NCI-H2081 (cell line): ENCODE measurements around the gene VAMP1.
"Not testable (repeated sequence)": the region's sequence is repeated elsewhere in the genome, so short reads cannot be mapped to it uniquely, and the experiment has no call there.

Experiments used
- DNase-seq, 2 experiments: peaks; one replicate each; lab custom pipeline; 2025; lab: John Stamatoyannopoulos, UW

The VAMP1 gene

DNA sequence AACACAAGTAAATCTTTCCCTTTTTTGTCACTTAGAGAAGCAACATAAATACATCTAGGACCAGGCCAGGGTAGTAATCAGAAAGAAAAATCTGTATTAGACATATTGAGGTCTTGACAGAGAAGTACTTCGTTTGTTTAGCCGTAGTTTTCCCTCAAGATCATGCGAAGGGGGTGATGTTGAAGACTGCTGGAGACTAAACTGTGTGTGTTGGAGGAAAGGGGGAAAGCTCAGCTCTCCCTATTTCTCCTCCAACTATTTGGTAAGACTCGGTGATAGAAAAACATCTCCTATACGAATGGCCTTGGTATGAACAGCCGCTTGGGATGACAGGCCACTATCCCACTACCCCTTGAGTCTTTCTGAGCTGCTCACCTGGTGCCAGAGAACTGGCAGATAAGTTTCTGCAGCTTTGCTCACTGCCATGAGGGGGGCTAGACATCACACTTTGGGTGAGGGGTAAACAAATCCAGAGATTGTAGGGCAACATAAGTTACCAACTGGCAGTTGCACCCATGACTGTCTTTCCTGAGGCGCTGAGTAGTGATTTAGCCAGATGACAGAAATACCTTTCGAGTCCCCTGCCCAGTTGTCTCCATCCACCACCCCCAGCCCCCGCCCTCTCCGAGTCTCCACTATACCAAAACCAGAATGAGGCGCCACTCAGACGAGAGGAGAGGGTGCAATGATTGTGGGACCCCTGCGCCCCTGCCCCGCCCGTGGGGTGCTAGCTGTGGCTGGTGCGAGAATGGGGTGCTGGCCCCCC lies 685 bp downstream of the VAMP1 start:
- DNase-seq: no peak

DNA sequence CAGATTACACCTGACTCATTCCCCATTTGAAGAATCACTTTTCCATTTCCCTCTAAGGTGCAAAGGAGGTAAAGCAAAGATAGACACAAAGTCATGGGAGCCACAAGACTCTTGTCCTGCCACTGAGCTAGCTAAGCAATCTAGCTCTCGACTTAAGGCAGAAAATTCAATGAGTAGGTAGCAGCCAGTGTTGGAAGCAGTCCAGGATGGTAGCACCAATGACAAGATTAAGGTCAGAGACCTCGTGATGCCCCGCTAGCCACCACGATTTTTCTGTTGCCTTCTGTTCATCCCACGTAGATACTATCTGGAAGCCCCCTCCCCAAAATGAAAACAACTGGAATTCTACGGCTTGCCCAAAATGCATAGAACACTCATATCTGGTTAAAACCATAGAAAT lies 1.4 kb downstream of the VAMP1 start:
- no peak for DNase-seq

DNA sequence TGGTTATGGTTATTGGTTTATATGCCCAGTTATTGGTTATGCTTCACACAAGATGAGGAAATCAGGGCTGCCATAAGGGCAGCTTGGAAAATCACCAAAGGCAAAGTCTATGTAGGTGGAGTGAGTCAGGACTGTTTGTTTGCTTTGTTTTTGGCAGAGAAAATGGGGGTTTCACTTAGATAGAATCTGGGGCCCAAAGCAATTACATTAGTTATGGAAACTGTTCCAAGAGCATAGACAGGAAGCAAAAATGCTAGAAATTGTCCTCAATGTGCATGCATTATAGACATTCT lies 2.2 kb downstream of the VAMP1 start:
- DNase-seq: no peak

DNA sequence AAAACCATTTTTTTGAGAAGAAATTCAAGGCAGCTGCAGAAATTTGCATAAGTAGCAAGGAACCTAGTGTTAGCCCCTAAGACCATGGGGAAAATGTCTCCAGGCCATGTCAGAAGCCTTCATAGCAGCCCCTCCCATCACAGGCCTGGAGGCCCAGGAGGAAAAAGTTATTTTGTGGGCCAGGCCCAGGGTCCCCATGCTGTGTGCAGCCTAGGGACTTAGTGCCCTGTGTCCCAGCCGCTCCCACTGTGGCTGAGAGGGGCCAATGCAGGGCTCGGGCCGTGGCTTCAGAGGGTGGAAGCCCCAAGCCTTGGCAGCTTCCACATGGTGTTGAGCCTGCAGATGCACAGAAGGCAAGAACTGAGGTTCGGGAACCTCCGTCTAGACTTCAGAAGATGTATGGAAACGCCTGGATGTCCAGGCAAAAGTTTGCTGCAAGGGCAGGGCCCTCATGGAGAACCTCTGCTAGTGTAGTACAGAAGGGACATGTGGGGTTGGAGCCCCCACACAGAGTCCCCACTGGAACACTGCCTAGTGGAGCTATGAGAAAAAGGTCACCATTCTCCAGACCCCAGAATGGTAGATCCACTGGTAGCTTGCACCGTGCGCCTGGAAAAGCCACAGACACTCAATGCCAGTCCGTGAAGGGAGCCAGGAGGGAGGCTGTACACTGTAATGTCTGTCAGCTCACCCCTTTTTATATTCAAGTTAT lies 2.8 kb downstream of the VAMP1 start:
- not testable (repeated sequence) for DNase-seq

DNA sequence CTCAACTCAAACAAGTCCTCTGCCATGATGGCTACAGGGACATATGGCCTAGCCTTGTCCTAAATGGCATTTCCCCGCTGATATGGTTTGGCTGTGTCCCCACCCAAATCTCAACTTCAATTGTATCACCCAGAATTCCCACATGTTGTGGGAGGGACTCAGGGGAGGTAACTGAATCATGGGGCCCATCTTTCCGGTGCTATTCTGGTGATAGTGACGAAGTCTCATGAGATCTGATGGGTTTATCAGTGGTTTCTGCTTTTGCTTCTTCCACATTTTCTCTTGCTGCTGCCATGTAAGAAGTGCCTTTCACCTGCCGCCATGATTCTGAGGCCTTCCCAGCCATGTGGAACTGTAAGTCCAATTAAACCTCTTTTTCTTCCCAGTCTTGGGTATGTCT lies 3.7 kb downstream of the VAMP1 start:
- DNase-seq: not testable (repeated sequence)

DNA sequence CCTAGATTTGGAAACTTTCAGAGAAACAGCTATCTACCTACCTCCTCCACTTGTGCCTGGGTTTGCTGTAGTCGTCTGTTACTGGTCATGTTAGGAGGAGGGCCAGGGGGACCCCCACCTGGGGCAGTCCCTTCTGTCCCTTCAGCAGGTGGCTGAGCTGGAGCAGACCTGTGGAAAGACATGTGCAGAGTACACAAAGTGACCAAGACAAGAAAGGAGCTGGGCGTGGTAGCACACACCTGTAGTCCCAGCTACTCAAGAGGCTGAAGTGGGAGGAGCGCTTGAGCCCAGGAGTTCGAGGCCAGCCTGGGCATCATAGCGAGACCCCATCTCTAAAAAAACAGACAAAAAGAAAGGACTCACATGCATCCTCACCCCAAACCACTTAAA lies 4.3 kb downstream of the VAMP1 start:
- no peak for DNase-seq

DNA sequence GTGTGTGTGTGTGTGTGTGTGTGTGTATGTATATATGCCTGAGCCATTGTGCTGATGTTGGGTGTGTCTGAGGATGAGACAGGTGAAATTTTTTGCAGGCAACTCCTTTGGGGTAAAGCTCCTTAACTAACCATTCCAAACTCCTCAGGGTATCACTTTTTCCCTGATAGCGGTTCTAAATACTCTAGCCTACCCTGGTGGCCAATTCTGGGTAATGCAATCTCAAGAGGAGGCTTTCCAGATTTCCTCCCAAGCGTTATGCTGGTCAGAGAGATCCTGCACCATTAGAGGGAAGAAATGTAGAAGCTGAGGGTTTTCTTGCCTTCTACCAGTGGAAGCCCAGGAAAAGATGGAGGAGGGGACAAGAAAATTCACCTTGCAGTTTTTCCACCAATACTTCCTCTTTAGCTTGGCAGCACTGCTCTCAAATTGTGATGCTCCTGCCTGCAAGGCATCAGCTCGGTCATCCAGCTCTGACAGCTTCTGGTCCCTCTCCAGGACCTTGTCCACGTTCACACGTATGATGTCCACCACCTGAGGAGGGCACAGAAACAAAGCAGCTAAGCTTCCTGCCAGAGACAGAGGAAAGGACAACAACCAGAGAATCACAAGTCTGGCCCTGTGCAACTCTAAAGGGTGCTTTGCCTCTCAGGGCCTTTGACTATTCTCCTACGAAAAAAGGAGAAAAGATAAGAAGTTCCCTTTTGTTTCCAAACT lies 4.9 kb downstream of the VAMP1 start:
- DNase-seq: peak; percentile 59 to 67

DNA sequence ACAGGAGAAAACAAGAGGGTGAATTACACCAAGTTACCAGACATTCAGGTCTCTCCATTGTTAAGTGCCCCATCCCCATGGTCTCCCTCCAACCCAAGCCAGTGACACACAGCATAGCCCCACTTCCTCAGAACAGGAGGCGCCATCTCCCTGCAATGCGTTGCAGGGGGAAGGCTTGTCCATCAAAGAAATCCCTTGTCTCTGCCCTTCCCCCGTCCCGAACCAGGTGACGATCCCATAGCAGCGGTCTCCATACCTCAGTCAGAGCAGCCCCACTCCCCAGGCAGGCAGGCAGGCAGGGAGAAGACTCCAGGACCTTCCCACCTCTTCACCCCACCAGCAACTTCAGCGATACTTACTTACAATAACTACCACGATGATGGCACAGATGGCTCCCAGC lies 5.9 kb downstream of the VAMP1 start:
- DNase-seq: no peak

DNA sequence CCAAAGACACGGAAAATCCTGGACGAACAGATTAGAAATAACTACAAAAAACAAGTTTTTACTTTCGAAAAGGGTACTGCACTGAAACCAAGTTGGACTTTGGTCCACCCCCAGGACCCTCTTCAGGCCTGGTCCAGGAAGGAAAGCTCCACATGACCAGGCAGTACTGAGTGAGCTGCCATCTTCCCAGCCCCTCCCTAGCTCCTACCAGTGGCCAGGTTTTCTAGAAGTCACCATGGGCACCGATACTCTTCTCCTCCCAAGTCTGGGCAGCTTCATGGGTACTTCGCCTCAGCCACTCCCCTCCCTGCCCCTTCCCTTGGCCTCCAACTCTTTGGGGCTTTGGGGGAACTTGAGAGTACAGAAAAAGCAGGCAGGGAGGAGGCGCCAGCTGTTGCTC lies 6.6 kb downstream of the VAMP1 start:
- DNase-seq: no peak

DNA sequence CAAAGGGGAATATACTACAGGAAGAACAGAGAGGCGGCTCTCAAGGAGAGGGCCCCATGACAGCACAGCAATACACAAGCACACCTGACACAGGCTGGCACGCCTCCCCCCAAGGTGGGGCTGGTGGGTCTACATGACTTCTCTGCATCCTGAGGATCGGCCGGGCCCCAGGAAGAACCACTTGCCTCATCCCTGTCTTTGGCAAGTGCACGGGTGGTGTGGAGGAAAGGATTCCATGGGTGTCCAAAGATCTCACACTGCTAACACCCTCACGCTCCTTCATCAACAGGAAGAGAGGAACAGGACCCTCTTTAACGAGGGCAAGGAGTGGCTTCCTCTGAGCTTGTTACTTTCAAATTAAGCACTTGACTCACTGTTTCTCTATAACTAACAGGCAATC lies 7.3 kb downstream of the VAMP1 start:
- DNase-seq: no peak

DNA sequence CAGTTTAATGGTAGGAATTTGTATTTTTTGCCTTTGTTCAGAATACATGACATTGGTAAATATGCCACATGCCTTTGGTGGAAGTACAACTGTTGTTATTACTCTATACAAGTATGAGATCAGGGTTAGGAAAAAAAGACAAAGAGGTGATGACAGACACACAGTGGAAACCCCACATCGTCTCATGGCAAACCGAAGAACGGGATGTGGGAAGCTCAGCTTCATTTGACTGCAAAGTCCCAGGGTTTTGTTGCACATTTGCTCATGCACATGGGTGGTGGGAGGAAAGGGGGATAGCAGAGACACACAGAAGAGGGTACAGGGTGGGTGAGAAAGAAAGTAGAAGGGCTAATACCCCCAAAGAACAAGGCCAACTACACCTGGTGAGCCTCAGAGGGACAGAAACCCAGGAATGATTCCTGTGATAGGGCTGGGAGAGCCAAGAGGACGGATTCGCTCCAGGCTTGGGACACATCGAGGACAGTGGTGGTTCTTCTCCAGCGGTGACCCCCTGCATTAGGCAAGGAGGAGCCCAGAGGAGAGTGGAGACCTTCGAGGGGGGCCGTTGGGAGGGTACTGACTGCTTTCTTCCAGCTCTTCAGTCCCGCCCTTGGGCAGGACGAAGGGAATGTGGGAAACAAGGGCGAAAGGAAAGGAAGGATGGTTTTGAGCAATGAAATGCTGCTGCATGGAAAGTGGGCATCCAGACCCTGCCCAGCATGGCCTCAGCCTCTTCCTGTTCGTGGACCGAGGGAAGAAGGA lies 8.1 kb downstream of the VAMP1 start:
- DNase-seq: no peak

DNA sequence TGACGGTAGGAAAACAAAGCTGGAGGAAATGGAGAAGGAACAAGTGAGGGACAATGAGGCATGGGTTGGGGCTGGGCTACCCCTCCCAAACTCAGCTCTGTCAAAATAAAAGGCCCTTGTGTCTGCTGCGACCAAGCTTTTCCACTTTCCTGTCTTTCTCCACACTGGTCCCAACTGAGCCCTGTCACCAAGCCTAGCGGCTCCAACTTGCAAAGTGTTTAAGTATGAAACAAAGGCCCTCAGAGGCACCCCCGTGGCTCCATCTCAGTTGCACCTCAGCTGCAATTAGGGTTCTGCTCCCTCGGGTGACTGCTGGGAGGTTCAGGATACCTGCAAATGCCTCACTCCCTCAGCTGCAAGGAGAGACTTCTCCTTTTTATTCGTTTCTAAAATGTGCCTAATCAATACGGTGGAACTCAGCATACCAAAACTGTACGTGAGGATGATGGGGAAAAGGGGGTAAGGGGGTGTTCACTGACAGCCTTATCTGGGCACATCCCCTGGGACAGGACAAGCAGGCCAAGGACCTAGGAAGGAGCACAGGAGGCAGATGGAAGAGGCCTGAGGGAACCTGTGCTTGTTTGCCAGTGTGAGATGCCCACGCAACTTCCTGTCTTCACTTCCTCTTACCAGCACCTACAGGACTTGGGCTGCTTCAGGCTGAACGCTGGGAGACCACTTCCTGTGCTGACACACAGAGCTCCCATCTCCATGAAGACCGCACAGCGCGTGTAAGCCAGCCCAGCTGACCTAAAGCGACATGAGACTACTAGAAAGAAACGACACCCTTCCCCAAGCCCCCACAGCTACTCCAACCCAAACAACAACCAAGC lies 8.9 kb downstream of the VAMP1 start:
- DNase-seq: no peak

DNA sequence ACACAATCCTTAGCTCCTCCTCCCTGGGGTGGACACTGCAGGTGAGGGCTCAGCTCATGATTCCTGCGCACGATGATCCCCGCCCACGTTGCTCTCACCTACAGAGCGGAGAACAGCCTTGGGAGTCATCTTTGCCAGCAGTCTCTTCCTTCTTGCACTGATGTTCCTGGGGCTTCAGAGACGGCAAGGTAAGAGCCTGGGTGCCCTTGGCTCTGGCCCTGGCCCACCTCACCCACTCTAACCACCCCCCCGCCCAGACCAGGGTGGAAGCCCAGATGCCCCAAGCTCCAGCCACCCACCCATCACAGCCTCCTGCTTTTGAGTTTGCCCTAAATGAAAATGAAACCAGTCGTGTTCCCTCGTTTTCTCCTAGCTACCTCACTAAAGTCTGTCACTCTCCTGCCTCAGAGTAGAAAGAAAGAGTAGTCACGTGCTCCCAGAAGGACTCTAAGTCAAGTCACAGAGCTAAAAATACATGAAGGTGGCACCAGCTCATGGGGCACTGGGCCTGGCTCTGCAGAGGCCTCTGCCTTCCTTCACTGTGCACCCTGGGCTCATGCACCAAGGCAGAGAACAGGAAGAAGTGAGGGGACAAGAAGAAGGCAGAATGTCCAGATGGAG lies 9.6 kb downstream of the VAMP1 start:
- DNase-seq: no peak

DNA sequence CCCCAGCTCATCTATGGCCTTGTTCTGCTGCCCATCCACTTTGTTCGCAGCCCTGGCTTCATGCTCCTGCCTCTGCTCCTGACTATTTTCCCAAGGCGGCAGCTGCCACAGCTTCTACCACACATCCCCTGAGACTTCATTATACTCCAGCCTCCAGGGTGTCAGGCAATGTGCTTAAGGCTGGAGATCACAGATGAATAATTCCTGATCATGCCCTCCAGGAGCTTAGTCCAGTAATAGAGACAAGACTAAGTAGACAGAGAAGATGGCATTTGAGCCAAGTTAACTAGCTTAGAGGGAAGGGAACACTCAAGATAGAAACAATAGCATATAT lies 11.5 kb downstream of the VAMP1 start:
- DNase-seq: no peak

DNA sequence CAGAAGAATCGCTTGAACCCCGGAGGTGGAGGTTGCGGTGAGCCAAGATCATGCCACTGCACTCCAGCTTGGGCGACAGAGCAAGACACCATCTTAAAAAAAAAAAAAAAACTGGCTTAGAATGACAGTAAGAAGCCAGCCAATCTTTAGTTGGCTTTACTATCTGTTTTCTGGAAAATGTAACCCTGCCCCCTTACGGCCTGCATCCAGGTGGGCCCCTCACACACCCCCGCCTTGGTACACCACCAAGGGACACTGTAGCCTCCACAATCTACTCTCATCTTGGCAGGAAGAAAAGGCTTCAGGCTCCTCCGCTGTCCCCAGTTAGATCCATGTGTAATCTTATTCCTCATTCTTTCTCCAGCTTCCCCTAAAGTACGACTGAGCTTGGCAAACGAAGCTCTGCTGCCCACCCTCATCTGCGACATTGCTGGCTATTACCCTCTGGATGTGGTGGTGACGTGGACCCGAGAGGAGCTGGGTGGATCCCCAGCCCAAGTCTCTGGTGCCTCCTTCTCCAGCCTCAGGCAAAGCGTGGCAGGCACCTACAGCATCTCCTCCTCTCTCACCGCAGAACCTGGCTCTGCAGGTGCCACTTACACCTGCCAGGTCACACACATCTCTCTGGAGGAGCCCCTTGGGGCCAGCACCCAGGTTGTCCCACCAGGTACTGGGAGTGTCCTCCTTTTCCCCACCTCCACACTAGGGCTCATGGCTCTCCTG lies 12.0 kb downstream of the VAMP1 start:
- DNase-seq: no peak

DNA sequence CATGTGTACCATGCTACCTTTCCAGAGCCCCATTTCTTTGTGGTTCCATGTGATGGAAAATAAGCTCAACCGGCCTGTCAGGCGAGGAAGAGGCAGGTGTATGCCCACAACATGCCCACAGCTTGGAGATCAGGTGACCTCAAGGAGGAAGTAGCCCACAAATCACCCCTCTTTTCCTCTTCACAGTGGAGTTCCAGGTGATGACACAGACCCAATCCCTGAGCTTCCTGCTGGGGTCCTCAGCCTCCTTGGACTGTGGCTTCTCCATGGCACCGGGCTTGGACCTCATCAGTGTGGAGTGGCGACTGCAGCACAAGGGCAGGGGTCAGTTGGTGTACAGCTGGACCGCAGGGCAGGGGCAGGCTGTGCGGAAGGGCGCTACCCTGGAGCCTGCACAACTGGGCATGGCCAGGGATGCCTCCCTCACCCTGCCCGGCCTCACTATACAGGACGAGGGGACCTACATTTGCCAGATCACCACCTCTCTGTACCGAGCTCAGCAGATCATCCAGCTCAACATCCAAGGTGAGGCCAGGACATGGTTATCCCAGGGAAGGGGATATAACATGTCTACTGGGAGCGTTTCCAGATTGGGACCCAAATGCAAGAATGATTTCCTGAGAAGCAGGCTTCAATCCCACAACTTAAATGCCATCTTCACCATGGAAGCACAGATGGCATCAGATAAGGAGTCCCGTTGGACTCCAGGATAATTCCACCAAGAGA lies 13.1 kb downstream of the VAMP1 start:
- DNase-seq: no peak

DNA sequence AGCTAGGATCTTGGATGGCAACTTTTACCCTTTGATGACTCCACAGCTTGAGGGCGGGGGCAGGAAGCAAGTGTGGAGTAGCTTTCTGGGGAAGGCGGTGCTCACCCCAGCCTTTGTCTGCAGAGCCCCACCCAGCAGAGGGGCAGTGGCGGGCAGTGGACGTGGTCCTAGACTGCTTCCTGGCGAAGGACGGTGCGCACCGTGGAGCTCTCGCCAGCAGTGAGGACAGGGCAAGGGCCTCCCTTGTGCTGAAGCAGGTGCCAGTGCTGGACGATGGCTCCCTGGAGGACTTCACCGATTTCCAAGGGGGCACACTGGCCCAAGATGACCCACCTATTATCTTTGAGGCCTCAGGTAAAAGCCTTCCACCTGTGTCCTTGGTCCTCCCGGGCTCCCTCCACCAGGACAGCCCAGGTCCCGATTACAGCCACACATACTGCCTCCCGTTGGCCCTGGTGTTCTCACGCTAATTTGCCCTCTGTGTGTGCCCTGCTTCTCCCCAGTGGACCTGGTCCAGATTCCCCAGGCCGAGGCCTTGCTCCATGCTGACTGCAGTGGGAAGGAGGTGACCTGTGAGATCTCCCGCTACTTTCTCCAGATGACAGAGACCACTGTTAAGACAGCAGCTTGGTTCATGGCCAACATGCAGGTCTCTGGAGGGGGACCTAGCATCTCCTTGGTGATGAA lies 17.4 kb downstream of the VAMP1 start:
- no peak for DNase-seq

DNA sequence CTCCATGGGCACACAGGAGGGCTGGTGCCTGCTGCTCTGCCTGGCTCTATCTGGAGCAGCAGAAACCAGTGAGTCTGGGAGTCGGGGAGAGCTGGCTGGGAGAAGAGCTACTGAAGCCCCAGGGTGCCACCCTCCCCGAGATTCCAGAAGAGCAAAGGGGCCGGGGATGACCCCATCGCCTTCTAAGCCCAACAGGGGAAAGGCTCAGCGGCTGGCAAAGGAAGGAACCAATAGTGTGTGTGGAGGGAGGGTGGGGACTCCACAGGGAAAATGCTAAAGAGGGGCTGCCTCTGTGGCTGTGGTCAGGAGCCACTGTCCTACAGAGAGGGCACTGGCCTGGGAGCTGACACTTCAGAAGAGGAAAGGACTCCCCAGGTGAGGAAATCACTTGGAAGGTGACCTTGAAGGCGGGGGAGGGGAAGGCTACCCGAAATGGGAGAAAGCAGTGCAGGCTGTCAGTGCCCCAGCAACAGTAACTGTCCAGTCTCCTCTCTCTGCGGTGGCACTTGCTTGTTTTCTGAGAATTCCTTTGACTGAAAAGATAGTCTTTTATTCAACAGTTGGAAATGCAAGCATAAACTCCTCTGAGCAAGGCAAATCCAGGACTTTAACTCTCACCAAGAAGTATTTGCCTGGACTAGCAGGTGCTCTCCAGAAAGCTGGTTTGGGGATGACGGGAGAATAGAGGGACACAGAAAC lies 18.1 kb downstream of the VAMP1 start:
- peak; percentile 18 to 42 for DNase-seq
